ENCODE results near the gene ANKS1B.
"Not testable (repeated sequence)": the region's sequence is repeated elsewhere in the genome, so short reads cannot be mapped to it uniquely, and the experiment has no call there.

The ANKS1B gene

GRCh38 chr12:99627459-99627858 is 357.3 kb downstream of the ANKS1B start:
- Histone ChIP-seq H3K4me1 (ENCODE audit: control insufficient read depth, insufficient read depth, low read length) (no peaks in the 10 kb centered on the region), H3K4me3 (ENCODE audit: low read depth, low read length) (no peak overlapping the region), H3K9me3 (ENCODE audit: control insufficient read depth, insufficient read depth, low read depth, low read length) (no peaks in the 10 kb centered on the region), H3K27me3 (ENCODE audit: control insufficient read depth, insufficient read depth, low read length) (no peaks in the 10 kb centered on the region), H3K27ac (ENCODE audit: low read depth, low read length) (no peak overlapping the region), H3K36me3 (ENCODE audit: control insufficient read depth, insufficient read depth, low read length) (no peaks in the 10 kb centered on the region), H3K9ac (ENCODE audit: low read length) (no peak overlapping the region)

- not testable (repeated sequence) for H3K27ac ChIP-seq (ENCODE audit: low read depth, low read length); H3K27me3 ChIP-seq (ENCODE audit: control insufficient read depth, insufficient read depth, low read length); H3K9me3 ChIP-seq (ENCODE audit: control insufficient read depth, insufficient read depth, low read depth, low read length); H3K4me3 ChIP-seq (ENCODE audit: low read depth, low read length); H3K9ac ChIP-seq (ENCODE audit: low read length); H3K36me3 ChIP-seq (ENCODE audit: control insufficient read depth, insufficient read depth, low read length); H3K4me1 ChIP-seq (ENCODE audit: control insufficient read depth, insufficient read depth, low read length)
These were observed 360.1 kb downstream of the ANKS1B start for GRCh38 chr12:99624591-99624990.

- Histone ChIP-seq H3K9me3 (ENCODE audit: control insufficient read depth, insufficient read depth, low read depth, low read length) (no peaks in the 10 kb centered on the region), H3K4me1 (ENCODE audit: control insufficient read depth, insufficient read depth, low read length) (no peaks in the 10 kb centered on the region), H3K9ac (ENCODE audit: low read length) (no peak overlapping the region), H3K4me3 (ENCODE audit: low read depth, low read length) (no peak overlapping the region), H3K27ac (ENCODE audit: low read depth, low read length) (no peak overlapping the region), H3K36me3 (ENCODE audit: control insufficient read depth, insufficient read depth, low read length) (no peaks in the 10 kb centered on the region), H3K27me3 (ENCODE audit: control insufficient read depth, insufficient read depth, low read length) (no peaks in the 10 kb centered on the region)
These were observed 364.6 kb downstream of the ANKS1B start for GRCh38 chr12:99620159-99620479.

GRCh38 chr12:99619389-99620158 is 365.2 kb downstream of the ANKS1B start:
- no peak overlapping the region for H3K9ac ChIP-seq (ENCODE audit: low read length)
- H3K9me3 ChIP-seq (ENCODE audit: control insufficient read depth, insufficient read depth, low read depth, low read length), result no peaks in the 10 kb centered on the region
- no peaks in the 10 kb centered on the region for H3K36me3 ChIP-seq (ENCODE audit: control insufficient read depth, insufficient read depth, low read length)
- no peaks in the 10 kb centered on the region for H3K27me3 ChIP-seq (ENCODE audit: control insufficient read depth, insufficient read depth, low read length)
- no peaks in the 10 kb centered on the region for H3K4me1 ChIP-seq (ENCODE audit: control insufficient read depth, insufficient read depth, low read length)
- H3K4me3 ChIP-seq (ENCODE audit: low read depth, low read length), result no peak overlapping the region
- no peak overlapping the region for H3K27ac ChIP-seq (ENCODE audit: low read depth, low read length)

- H3K4me3 ChIP-seq (ENCODE audit: low read depth, low read length), result no peak overlapping the region
- H3K9me3 ChIP-seq (ENCODE audit: control insufficient read depth, insufficient read depth, low read depth, low read length), result no peaks in the 10 kb centered on the region
- H3K36me3 ChIP-seq (ENCODE audit: control insufficient read depth, insufficient read depth, low read length), result no peaks in the 10 kb centered on the region
- no peak overlapping the region for H3K27ac ChIP-seq (ENCODE audit: low read depth, low read length)
- no peaks in the 10 kb centered on the region for H3K4me1 ChIP-seq (ENCODE audit: control insufficient read depth, insufficient read depth, low read length)
- H3K27me3 ChIP-seq (ENCODE audit: control insufficient read depth, insufficient read depth, low read length), result no peaks in the 10 kb centered on the region
- no peak overlapping the region for H3K9ac ChIP-seq (ENCODE audit: low read length)
These were observed 366.1 kb downstream of the ANKS1B start for GRCh38 chr12:99618657-99619056.

- peaks cover 34% of the 10 kb centered on the region for H3K4me1 ChIP-seq (ENCODE audit: control insufficient read depth, insufficient read depth, low read length)
- H3K36me3 ChIP-seq (ENCODE audit: control insufficient read depth, insufficient read depth, low read length), result no peaks in the 10 kb centered on the region
- no peak overlapping the region for H3K9ac ChIP-seq (ENCODE audit: low read length)
- no peaks in the 10 kb centered on the region for H3K9me3 ChIP-seq (ENCODE audit: control insufficient read depth, insufficient read depth, low read depth, low read length)
- no peaks in the 10 kb centered on the region; the same call in 1 of the 2 replicates for H3K27me3 ChIP-seq (ENCODE audit: control insufficient read depth, insufficient read depth, low read length)
- H3K27ac ChIP-seq (ENCODE audit: low read depth, low read length), result peak overlapping the region; percentile 46; the same call in 1 of the 2 replicates
- no peak overlapping the region for H3K4me3 ChIP-seq (ENCODE audit: low read depth, low read length)
These were observed 373.1 kb downstream of the ANKS1B start for GRCh38 chr12:99611599-99611998.

GRCh38 chr12:99611117-99611516 is 373.6 kb downstream of the ANKS1B start:
- H3K4me1 ChIP-seq (ENCODE audit: control insufficient read depth, insufficient read depth, low read length), result peaks cover 34% of the 10 kb centered on the region
- H3K27me3 ChIP-seq (ENCODE audit: control insufficient read depth, insufficient read depth, low read length), result no peaks in the 10 kb centered on the region; the same call in 1 of the 2 replicates
- no peak overlapping the region for H3K9ac ChIP-seq (ENCODE audit: low read length)
- peak overlapping the region; percentile 46; the same call in 1 of the 2 replicates for H3K27ac ChIP-seq (ENCODE audit: low read depth, low read length)
- H3K4me3 ChIP-seq (ENCODE audit: low read depth, low read length), result no peak overlapping the region
- no peaks in the 10 kb centered on the region for H3K9me3 ChIP-seq (ENCODE audit: control insufficient read depth, insufficient read depth, low read depth, low read length)
- H3K36me3 ChIP-seq (ENCODE audit: control insufficient read depth, insufficient read depth, low read length), result no peaks in the 10 kb centered on the region

- Histone ChIP-seq H3K9me3 (ENCODE audit: control insufficient read depth, insufficient read depth, low read depth, low read length) (no peaks in the 10 kb centered on the region), H3K27ac (ENCODE audit: low read depth, low read length) (no peak overlapping the region), H3K9ac (ENCODE audit: low read length) (no peak overlapping the region), H3K4me1 (ENCODE audit: control insufficient read depth, insufficient read depth, low read length) (peaks cover 34% of the 10 kb centered on the region), H3K4me3 (ENCODE audit: low read depth, low read length) (no peak overlapping the region), H3K27me3 (ENCODE audit: control insufficient read depth, insufficient read depth, low read length) (no peaks in the 10 kb centered on the region; the same call in 1 of the 2 replicates), H3K36me3 (ENCODE audit: control insufficient read depth, insufficient read depth, low read length) (no peaks in the 10 kb centered on the region)
These were observed 375.1 kb downstream of the ANKS1B start for GRCh38 chr12:99609455-99610181.

- no peak overlapping the region for H3K4me3 ChIP-seq (ENCODE audit: low read depth, low read length)
- H3K27ac ChIP-seq (ENCODE audit: low read depth, low read length), result no peak overlapping the region
- H3K36me3 ChIP-seq (ENCODE audit: control insufficient read depth, insufficient read depth, low read length), result no peaks in the 10 kb centered on the region
- no peaks in the 10 kb centered on the region for H3K9me3 ChIP-seq (ENCODE audit: control insufficient read depth, insufficient read depth, low read depth, low read length)
- no peak overlapping the region for H3K9ac ChIP-seq (ENCODE audit: low read length)
- H3K27me3 ChIP-seq (ENCODE audit: control insufficient read depth, insufficient read depth, low read length), result no peaks in the 10 kb centered on the region
- H3K4me1 ChIP-seq (ENCODE audit: control insufficient read depth, insufficient read depth, low read length), result no peaks in the 10 kb centered on the region
These were observed 384.3 kb downstream of the ANKS1B start for GRCh38 chr12:99600388-99600787.

GRCh38 chr12:99598785-99599184 is 386.0 kb downstream of the ANKS1B start:
- Histone ChIP-seq H3K27me3 (ENCODE audit: control insufficient read depth, insufficient read depth, low read length) (no peaks in the 10 kb centered on the region), H3K9me3 (ENCODE audit: control insufficient read depth, insufficient read depth, low read depth, low read length) (no peaks in the 10 kb centered on the region), H3K27ac (ENCODE audit: low read depth, low read length) (no peak overlapping the region), H3K9ac (ENCODE audit: low read length) (no peak overlapping the region), H3K4me1 (ENCODE audit: control insufficient read depth, insufficient read depth, low read length) (no peaks in the 10 kb centered on the region), H3K36me3 (ENCODE audit: control insufficient read depth, insufficient read depth, low read length) (no peaks in the 10 kb centered on the region), H3K4me3 (ENCODE audit: low read depth, low read length) (no peak overlapping the region)

- no peak overlapping the region for H3K9ac ChIP-seq (ENCODE audit: low read length)
- no peak overlapping the region for H3K4me3 ChIP-seq (ENCODE audit: low read depth, low read length)
- H3K36me3 ChIP-seq (ENCODE audit: control insufficient read depth, insufficient read depth, low read length), result no peaks in the 10 kb centered on the region
- H3K9me3 ChIP-seq (ENCODE audit: control insufficient read depth, insufficient read depth, low read depth, low read length), result no peaks in the 10 kb centered on the region
- H3K4me1 ChIP-seq (ENCODE audit: control insufficient read depth, insufficient read depth, low read length), result no peaks in the 10 kb centered on the region
- H3K27me3 ChIP-seq (ENCODE audit: control insufficient read depth, insufficient read depth, low read length), result no peaks in the 10 kb centered on the region
- H3K27ac ChIP-seq (ENCODE audit: low read depth, low read length), result no peak overlapping the region
These were observed 388.0 kb downstream of the ANKS1B start for GRCh38 chr12:99596762-99597161.
